Left hindlimb (tissue), 1 donor: ENCODE results near the gene CCDC92.
"Not testable (repeated sequence)": the region's sequence is repeated elsewhere in the genome, so short reads cannot be mapped to it uniquely, and the experiment has no call there.

Experiments
- DNase-seq: peaks from one replicate; pipeline ENCODE4 v3.0.0-alpha.2; 2018

The CCDC92 gene

DNA sequence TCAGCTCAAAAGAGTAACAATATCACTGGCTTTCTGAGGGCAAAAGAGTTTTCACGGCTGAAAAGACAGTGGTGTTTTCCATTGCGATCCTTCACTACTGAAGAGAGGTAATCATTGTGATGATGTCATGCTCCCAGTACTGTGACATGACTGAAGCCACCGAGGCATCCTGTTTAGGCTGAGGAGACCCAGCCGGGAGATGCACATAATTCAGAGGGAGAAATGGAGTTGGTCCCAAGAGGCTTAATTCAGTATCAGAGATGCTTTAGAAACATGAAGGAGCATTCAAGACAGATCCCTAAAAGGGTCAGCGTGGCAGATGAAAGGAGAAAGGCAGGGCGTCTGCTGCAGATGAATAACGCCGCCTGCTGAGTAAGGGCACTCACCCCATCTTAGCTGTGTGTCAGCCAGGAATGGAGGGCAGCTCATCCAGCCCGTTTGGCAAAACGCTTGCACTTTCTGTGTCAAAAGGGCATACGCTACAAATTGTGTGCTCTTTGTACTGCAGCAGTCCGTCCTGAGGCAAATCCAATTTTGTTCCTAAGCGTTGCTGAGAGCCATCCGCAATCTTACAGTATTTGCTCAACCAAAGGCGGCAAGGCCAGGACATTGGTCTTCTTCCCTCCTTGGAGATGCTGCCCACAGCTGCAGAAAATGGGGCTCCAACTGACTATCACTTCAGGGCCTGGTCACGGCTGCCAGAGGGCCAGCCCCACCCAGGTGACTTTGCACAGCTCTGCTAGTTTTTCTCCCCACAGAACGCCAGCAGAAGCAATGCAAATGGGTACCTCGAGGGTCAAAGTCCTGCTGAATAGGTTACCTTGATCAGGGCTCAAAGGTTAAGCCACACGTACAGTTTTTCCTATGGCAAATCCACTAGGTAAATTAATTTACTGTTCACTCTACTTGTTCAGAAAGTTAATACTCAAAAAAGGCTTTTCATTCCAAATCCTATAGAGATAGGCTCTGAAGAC lies 23.5 kb downstream of the CCDC92 start:
- DNase-seq: no peak

DNA sequence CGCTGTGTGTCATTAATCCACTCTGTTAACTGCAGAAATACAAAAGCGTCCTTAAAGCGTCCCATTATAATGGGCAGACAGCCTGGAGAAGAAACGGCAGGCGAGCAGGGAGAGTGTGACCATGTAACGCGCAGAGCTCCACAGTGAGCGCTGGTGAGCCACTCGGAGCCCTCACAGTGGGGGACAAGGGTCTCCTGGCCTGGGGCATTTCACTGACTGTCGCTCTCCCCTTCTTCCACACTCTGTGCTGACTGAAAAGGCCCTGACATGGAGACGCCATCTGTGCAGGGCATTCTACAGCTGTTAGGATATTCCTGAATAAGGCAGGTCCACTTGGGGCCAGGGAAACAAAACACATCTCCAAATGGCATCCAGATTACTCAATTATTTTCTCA lies 24.2 kb downstream of the CCDC92 start:
- no peak for DNase-seq

DNA sequence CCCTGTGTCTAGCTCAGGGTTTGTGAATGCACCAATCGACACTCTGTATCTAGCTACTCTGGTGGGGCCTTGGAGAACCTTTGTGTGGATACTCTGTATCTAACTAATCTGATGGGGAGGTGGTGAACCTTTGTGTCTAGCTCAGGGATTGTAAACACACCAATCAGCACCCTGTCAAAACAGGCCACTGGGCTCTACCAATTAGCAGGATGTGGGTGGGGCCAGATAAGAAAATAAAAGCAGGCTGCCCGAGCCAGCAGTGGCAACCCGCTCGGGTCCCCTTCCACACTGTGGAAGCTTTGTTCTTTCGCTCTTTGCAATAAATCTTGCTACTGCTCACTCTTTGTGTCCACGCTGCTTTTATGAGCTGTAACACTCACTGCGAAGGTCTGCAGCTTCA lies 25.1 kb downstream of the CCDC92 start:
- DNase-seq: not testable (repeated sequence)

GRCh38 chr12:123946516-123947505 lies 25.8 kb downstream of the CCDC92 start:
- DNase-seq: not testable (repeated sequence)

DNA sequence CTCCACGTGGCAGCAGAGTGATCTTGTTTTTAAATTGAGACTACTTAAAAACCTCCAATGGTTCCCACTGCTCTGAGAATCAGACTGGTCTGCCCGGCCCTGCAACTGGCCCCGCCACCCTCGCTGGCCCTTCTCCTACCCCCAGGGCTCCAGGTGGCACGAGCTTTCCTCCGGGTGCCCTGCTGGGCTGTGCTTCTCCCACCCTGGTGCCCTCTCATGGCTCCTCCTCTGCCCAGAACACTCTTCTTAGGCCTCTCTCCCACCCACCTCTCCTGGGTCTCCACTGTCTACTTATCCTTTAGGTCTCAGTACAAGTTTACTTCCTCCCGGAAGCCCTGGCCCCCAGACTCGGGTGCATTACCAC lies 26.5 kb downstream of the CCDC92 start:
- DNase-seq: no peak

DNA sequence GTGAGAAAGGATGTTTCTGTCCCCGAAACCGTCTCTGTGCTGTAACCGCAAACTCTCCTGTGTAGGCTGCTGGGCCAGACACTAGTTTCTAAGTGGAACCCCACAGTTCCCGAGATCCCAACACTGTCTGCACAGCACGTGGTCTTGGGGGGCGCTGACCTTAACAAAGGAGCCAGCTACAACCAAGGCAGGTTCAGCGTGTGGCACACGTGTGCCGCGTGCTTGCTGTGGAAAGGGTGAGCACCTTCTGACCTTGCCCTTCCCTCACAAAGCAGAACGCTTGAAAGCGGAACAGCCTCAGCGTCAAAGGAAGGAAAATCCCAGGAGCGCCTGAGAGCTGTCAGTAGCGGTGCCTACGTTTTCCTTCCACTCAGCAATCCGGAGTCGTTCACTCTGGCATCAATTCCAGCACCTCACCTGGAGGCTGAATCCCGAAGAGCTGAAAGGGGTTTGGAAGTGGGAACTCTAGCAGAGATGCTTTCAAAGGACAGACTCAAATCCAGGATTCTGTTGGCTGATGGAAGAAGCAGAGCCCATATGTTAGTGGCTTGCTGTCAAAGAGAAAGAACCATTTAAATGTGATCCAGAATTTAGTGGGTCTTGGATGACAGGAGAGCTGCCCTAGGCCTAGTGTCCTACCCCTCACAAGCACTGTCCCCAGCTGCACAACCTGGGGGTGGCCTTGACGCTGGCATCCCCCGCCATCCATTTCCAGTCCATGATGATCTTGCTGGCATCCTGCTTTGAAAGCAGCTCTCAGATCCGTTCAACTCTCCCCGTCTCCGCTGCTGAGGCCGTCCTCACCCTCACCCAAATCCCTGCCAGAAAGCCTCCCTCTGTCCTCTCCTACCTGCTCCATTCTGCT lies 27.1 kb downstream of the CCDC92 start:
- no peak for DNase-seq

- no peak for DNase-seq
These were observed 27.9 kb downstream of the CCDC92 start for GRCh38 chr12:123944696-123945095.

DNA sequence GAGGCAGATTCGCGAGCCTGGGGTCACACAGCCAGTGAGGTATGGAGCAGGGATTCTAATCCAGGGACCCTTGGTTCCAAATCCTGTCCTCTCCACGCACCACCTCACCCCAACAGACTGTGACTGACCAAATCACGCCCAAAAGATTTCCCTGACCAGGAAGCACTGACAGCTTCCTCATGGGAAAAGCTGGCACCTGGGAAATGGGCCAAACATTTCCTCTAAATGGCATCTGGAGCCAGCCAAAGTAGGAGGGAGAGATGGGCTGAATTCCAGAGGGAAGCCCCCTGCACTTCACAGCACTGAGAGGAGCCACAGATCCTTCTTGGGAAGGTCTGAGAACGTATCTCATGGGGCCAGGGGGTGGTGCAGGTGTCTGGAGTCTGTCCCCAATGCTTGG lies 28.8 kb downstream of the CCDC92 start:
- DNase-seq: no peak

GRCh38 chr12:123942911-123943648 lies 29.6 kb downstream of the CCDC92 start:
- no peak for DNase-seq

DNA sequence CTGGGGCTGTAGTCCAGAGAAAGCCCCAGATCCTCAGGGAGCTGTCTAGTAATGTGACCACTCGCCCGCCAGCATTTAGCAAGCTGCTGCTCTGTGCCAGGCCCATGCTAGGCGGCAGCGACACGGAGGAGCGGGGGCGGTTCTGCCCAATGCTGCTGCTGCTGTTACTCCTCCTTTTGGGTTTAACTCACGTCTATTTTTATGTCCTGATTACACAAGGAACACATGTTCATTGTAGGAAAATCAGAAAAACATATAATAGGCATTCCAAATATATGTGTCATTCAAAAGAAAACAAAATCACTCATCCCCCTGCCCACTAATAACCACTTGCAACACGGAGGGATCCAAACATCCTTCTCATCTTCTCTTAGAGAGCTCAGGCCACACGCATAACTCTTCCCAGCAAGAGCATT lies 30.4 kb downstream of the CCDC92 start:
- peak; percentile 64 for DNase-seq

DNA sequence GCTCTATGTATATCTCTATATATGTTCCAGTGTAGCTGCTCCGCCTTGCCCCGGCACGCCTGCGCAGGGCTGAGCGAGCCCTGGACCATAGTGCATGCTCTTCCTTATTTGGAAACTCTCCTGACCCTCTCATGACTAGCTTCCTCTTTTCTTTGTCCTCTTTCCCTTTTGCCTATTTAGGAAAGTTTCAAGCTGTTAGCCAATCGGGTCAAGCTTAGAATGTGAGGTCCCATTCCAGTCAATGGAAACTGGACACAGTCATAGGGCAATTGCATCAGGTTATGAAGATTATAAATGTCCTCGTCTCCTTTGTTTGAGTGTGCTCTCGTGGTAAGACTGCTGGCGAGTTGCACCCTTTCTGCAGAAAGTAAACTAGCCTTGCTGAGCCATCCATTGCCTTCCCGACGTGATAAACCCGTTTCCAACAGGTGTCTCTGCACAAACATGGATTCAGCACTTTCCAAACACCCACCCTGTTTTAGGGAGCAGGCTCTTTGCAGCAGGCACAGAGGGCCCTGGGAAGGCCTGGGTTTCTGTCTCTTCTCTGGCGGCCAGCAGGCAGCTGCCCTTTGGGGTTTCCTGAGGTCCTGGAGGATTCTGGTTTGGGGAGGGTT lies 30.9 kb downstream of the CCDC92 start:
- no peak for DNase-seq

GRCh38 chr12:123941000-123941399 lies 31.6 kb downstream of the CCDC92 start:
- DNase-seq: no peak

DNA sequence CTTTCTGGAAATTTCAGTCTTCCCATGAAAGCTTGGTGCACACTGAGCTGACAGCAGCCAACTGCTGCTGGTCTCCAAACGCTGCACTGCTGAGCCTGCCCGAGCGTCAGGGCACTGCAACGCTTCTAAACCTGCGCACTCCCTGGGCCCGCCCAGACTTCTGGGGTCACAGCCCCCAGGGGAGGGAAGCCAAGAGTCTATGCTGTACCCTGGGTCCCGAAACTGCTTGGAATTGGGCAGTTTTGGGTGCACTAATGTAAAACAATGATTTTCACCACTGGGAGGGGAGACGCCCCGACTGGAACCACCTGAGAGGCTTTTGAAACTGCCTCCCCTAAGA lies 32.0 kb downstream of the CCDC92 start:
- DNase-seq: no peak

- no peak for DNase-seq
These were observed 32.7 kb downstream of the CCDC92 start for GRCh38 chr12:123939716-123940626.

DNA sequence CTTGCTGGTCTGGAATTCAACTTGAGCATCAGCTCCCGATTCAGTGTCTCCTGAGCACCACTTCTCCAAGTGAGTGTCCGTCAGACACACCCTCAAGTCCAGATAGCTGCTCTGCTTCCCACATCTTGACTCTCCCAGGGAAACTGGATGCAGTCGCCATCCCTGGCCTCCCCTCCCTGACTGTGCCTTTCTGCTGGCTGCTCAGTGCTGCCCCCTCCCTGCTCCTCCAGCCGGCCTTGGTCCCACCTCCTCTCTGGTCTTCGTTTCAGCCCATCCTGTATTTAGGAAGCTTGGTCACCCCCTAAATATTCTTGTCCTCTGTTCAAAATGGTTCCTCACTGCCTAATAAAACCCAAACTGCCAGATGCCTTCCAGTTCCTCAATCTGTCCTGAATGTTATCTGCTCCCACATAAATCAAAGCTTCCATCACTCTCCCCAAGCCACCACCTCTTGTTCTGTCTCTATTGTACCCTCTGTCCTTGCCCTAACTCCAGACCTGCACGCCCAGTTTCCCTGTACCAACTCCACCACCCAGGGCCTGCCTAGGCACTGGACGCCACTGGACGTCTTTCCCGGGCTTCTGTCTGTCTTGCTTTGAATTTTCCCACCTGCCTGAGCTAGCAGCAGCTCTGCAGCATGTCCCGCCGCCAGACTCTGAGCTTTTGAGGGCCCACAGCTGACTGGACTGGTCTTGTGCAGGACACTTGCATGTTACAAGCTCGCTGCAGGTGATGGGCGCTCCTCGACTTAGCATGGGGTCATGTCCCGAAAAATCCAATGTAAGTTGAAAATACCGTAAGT lies 33.8 kb downstream of the CCDC92 start:
- no peak for DNase-seq

- no peak for DNase-seq
These were observed 34.7 kb downstream of the CCDC92 start for GRCh38 chr12:123937707-123938591.

GRCh38 chr12:123936956-123937706 lies 35.5 kb downstream of the CCDC92 start:
- DNase-seq: no peak

DNA sequence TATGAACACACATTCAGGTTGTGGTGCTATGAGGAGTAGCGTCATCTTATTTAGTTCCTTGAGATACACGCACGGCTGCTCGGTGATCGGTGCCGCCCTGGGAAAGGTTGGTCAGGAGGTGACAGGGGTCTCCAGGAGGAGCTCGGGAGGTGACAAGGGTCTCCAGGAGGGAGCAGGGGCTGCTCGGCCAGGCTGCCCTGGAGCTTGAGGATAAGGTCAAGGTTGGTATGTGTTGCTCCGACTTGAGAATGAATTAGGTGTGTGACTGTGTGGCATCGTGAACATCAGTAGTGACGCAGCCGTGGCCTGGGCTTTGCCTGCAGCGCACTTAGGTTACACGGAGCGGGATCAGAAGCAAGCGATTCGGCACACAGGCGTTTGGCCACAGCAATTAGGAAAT lies 36.2 kb downstream of the CCDC92 start:
- no peak for DNase-seq
